ENCODE measurements around the gene YAF2. TPM values are rescaled to one million over a fixed set of nuclear protein-coding genes. Genes with fewer than 3 reads are reported as not detected.

Gene YAF2
- total RNA-seq, 2 donors from 2014 or later: 17.6 to 27.0 TPM

GRCh38 chr12:42144408-42145196, 93.4 kb downstream of the YAF2 start, which contains the start of gene GXYLT1:
Gene GXYLT1, minus strand, starts transcription at chr12:42144874. Its CDS starts 228 bp downstream, at chr12:42144646.
- Histone ChIP-seq H3K27me3 (no peaks in the 10 kb centered on the region), H3K9me3 (no peaks in the 10 kb centered on the region), H3K27ac (peak within 1 kb of the TSS; percentile 74 to 94 (median 92)), H3K36me3 (replicated peaks in 1 of 2; ENCODE audit: insufficient read depth in 1 of 2, low read depth in 2 of 2) (no peaks in the 10 kb centered on the region), H3K4me1 (peaks cover 26% of the 10 kb centered on the region), H3K4me3 (peak within 1 kb of the TSS; percentile 42 to 86)
- 0% methylated on average over 5 to 87 of the region's 106 CpGs for WGBS, 2 donors
- intact Hi-C loops (cut with DNase I): no loop called here
- DNase-seq (peak; percentile 93 to 95 (median 94)), ATAC-seq (peak; percentile 96)
- TF ChIP-seq CTCF (IDR thresholded peaks at IDR 0.05) (peak in 2 of 7 experiments; percentile 10 to 27), POLR2A (IDR thresholded peaks at IDR 0.05) (peak; percentile 79 to 88 (median 87))

- Histone ChIP-seq H3K4me1 (peaks cover 26% of the 10 kb centered on the region), H3K27me3 (no peaks in the 10 kb centered on the region), H3K27ac (peak overlapping the region; percentile 74 to 94 (median 92)), H3K4me3 (peak overlapping the region; percentile 42 to 86), H3K9me3 (no peaks in the 10 kb centered on the region), H3K36me3 (replicated peaks in 1 of 2; ENCODE audit: insufficient read depth in 1 of 2, low read depth in 2 of 2) (no peaks in the 10 kb centered on the region)
- ATAC-seq (no peak), DNase-seq (peak in 2 of 4 donors; percentile 11 to 16)
- intact Hi-C loops (cut with DNase I): no loop called here
- TF ChIP-seq POLR2A (IDR thresholded peaks at IDR 0.05) (no peak), CTCF (IDR thresholded peaks at IDR 0.05) (no peak)
- 0 to 1% methylated on average over 12 to 21 of the region's 21 CpGs for WGBS, 2 donors
Measured at GRCh38 chr12:42144158-42144407, 94.0 kb downstream of the YAF2 start.

- Histone ChIP-seq H3K9me3 (no peaks in the 10 kb centered on the region), H3K4me3 (peak overlapping the region; percentile 42 to 86), H3K4me1 (peaks cover 26% of the 10 kb centered on the region), H3K27ac (peak overlapping the region in 3 of 4 donors; percentile 92 to 94 (median 93)), H3K27me3 (no peaks in the 10 kb centered on the region), H3K36me3 (replicated peaks in 1 of 2; ENCODE audit: insufficient read depth in 1 of 2, low read depth in 2 of 2) (no peaks in the 10 kb centered on the region)
- 5 to 6% methylated on average over 12 of the region's 12 CpGs for WGBS, 2 donors
- no peak for TF ChIP-seq POLR2A (IDR thresholded peaks at IDR 0.05)
- TF ChIP-seq CTCF (IDR thresholded peaks at IDR 0.05): no peak
- ATAC-seq (no peak), DNase-seq (peak in 1 of 4 donors; percentile 8)
- intact Hi-C loops (cut with DNase I): no loop called here
Measured at GRCh38 chr12:42143452-42144157, 94.4 kb downstream of the YAF2 start.

- Histone ChIP-seq H3K9me3 (no peaks in the 10 kb centered on the region), H3K36me3 (replicated peaks in 1 of 2; ENCODE audit: insufficient read depth in 1 of 2, low read depth in 2 of 2) (no peaks in the 10 kb centered on the region), H3K27ac (no peak overlapping the region), H3K27me3 (no peaks in the 10 kb centered on the region), H3K4me1 (peaks cover 26% of the 10 kb centered on the region), H3K4me3 (no peak overlapping the region)
- intact Hi-C loops (cut with DNase I): no loop called here
- no peak for DNase-seq
- TF ChIP-seq CTCF (IDR thresholded peaks at IDR 0.05) (no peak), POLR2A (IDR thresholded peaks at IDR 0.05) (no peak)
- ATAC-seq: no peak
- 79 to 82% methylated on average over 3 of the region's 3 CpGs for WGBS, 2 donors
Measured at GRCh38 chr12:42141981-42142606, 96.0 kb downstream of the YAF2 start.

Data from body of pancreas (tissue), 4 donors.